WERI-Rb-1 (cell line): ENCODE measurements around the gene KIF3B.
"Not testable (repeated sequence)": the region's sequence is repeated elsewhere in the genome, so short reads cannot be mapped to it uniquely, and the experiment has no call there.

Experiments
- DNase-seq: peaks from one replicate; pipeline ENCODE4 v3.0.0-alpha.2; 2020
- H3K27ac ChIP-seq: fragments of 250-450 bp; sonication (Bioruptor Pico); 2 replicates; pipeline ENCODE4 v1.5.1; 2020; ENCODE audit warnings: mild to moderate bottlenecking, moderate library complexity
- H3K27me3 ChIP-seq: fragments of 250-450 bp; sonication (Bioruptor Pico); 2 replicates; pipeline ENCODE4 v1.5.1; 2021; ENCODE audit warnings: mild to moderate bottlenecking, low read depth, moderate library complexity; ENCODE audit not compliant: insufficient read depth, severe bottlenecking
- H3K36me3 ChIP-seq: fragments of 250-450 bp; sonication (Bioruptor Pico); 2 replicates; pipeline ENCODE4 v1.5.1; 2020; ENCODE audit warnings: mild to moderate bottlenecking, moderate library complexity
- H3K4me3 ChIP-seq: 2 replicates; pipeline ENCODE4 v1.5.1; 2011; ENCODE audit warnings: low read depth, mild to moderate bottlenecking, control low read depth, low read length
- H3K9me3 ChIP-seq: fragments of 250-450 bp; sonication (Bioruptor Pico); 2 replicates; pipeline ENCODE4 v1.5.1; 2021; ENCODE audit warnings: mild to moderate bottlenecking, moderate library complexity; ENCODE audit not compliant: severe bottlenecking
- TF ChIP-seq, protein P1 (sequence below): IDR thresholded peaks from 2 replicates; pipeline ENCODE4 v1.5.1; 2011; ENCODE audit warnings: low read depth, mild to moderate bottlenecking, control low read depth, inconsistent platforms, low read length

KIF3B gene

DNA sequence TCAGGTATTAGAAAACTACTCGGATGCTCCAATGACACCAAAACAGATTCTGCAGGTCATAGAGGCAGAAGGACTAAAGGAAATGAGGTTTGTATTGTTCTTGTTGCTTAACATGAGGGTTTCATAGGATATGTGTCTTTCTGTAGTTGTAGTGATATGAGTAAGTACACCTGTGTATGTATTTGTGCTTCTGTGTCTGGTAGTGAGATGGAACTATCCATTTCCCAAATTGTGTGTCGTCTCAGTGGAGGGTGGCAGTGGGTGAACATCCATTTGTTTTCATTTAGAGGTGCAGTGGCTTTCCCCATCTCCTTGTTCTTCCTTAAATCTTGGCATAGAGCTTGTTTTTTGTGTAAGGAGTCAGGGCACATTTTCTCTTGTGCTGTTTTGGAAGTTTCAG, 88.9 kb downstream of the KIF3B start:
- H3K27ac ChIP-seq, result no peak overlapping the region
- H3K9me3 ChIP-seq, result no peaks in the 10 kb centered on the region
- no peaks in the 10 kb centered on the region for H3K27me3 ChIP-seq
- TF ChIP-seq, protein P1, sequence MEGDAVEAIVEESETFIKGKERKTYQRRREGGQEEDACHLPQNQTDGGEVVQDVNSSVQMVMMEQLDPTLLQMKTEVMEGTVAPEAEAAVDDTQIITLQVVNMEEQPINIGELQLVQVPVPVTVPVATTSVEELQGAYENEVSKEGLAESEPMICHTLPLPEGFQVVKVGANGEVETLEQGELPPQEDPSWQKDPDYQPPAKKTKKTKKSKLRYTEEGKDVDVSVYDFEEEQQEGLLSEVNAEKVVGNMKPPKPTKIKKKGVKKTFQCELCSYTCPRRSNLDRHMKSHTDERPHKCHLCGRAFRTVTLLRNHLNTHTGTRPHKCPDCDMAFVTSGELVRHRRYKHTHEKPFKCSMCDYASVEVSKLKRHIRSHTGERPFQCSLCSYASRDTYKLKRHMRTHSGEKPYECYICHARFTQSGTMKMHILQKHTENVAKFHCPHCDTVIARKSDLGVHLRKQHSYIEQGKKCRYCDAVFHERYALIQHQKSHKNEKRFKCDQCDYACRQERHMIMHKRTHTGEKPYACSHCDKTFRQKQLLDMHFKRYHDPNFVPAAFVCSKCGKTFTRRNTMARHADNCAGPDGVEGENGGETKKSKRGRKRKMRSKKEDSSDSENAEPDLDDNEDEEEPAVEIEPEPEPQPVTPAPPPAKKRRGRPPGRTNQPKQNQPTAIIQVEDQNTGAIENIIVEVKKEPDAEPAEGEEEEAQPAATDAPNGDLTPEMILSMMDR, result no peak
- DNase-seq, result no peak
- H3K36me3 ChIP-seq, result peaks cover 47% of the 10 kb centered on the region
- H3K4me3 ChIP-seq, result no peak overlapping the region

DNA sequence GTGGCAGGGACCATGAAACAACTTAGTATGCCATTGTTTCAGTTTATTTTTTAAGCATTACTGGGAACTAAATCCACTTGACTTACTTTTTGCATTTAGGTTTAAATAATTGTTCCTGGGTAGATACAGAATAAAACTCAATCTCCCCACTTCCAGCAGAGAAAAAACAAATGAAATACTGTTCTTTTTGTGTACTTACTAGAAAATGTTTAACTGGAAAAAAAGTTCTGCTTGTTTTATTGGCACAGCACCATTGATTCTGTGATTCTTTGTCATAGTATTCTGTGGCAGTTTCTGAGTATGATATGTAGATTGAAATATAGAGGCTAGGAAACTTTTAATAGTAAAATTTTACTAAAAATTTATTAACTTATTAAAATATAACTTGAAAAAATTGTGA, 90.9 kb downstream of the KIF3B start:
- Histone ChIP-seq H3K36me3 (peaks cover 53% of the 10 kb centered on the region), H3K9me3 (no peaks in the 10 kb centered on the region), H3K4me3 (no peak overlapping the region), H3K27ac (no peak overlapping the region), H3K27me3 (no peaks in the 10 kb centered on the region)
- TF ChIP-seq, protein P1, result no peak
- no peak for DNase-seq

DNA sequence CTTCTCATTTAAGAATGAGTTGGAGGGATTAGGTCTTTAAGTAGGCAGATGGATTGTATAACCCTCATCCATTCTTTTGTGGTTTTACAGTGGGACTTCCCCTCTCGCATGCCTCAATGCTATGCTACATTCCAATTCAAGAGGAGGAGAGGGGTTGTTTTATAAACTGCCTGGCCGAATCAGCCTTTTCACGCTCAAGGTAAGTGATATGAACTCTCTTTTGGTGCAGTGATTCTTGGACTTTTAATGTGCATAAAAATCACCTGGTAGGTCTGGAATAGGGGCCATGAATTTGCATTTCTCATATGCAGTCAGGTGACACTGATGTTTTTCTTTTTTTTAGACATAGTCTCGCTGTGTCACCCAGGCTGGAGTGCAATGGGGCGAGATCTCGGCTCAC, 91.5 kb downstream of the KIF3B start:
- TF ChIP-seq, protein P1, result no peak
- Histone ChIP-seq H3K27me3 (no peaks in the 10 kb centered on the region), H3K27ac (no peak overlapping the region), H3K4me3 (no peak overlapping the region), H3K36me3 (peaks cover 59% of the 10 kb centered on the region), H3K9me3 (no peaks in the 10 kb centered on the region)
- DNase-seq, result no peak

DNA sequence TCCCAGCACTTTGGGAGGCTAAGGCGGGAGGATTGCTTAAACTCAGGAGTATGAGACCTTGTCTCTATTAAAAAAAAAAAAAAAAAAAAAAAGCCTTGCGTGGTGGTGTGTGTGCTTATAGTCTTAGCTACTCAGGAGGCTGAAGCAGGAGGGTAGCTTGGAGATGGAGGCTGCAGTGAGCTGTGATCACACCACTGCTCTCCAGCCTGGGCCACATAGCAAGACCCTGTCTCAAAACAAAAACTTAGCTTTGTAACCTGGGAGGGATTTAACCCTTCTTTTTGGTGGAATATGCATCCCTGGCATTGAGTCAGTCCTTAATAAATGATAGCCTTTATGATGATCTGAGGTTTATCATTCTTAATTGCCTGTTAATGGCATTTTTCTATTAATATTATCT, 93.4 kb downstream of the KIF3B start:
- no peak for DNase-seq
- H3K4me3 ChIP-seq, result no peak overlapping the region
- H3K9me3 ChIP-seq, result no peaks in the 10 kb centered on the region
- peaks cover 72% of the 10 kb centered on the region for H3K36me3 ChIP-seq
- no peak overlapping the region for H3K27ac ChIP-seq
- TF ChIP-seq, protein P1, result no peak
- no peaks in the 10 kb centered on the region for H3K27me3 ChIP-seq

DNA sequence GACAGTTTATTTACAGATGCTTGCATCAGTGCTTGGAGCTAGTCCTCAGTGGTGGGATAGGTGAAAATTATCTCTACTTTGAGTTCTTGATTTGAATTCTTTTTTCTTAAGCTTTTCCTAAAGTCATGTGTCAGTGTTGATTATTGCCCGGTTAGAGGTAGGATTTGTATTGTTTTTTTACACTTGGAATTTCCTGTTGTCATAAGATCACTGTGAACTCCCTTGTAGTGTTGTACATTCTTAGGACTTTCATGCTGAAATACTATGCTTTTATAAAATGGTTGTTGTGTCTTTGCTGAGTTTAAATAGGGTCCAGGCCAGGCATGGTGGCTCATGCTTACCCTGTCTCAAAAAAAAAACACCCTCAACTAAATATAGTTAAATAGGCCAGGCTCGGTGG, 101.0 kb downstream of the KIF3B start:
- H3K36me3 ChIP-seq, result peaks cover 25% of the 10 kb centered on the region
- no peak overlapping the region for H3K4me3 ChIP-seq
- TF ChIP-seq, protein P1, result no peak
- no peak for DNase-seq
- no peak overlapping the region for H3K27ac ChIP-seq
- H3K27me3 ChIP-seq, result no peaks in the 10 kb centered on the region
- no peaks in the 10 kb centered on the region for H3K9me3 ChIP-seq

DNA sequence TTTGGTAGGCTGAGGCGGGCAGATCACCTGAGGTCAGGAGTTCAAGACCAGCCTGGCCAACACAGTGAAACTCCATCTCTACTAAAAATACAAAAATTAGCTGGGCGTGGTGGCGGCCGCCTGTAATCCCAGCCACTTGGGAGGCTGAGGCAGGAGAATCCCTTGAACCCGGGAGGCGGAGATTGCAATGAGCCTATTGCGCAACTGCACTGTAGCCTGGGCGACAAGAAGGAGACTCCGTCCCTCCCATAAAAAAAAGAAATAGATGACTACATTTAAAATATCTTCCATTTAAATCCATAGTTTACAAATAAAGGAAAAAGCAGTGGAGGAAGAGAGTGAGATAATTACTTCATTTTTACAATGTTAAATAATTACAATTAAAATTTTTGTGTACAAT, 102.6 kb downstream of the KIF3B start:
- H3K36me3 ChIP-seq, result peaks cover 13% of the 10 kb centered on the region
- not testable (repeated sequence) for H3K4me3 ChIP-seq, H3K9me3 ChIP-seq, H3K27me3 ChIP-seq, H3K27ac ChIP-seq, DNase-seq
